ENCODE data around the gene MXD4. TPM values are rescaled to one million over a fixed set of nuclear protein-coding genes. Genes with fewer than 3 reads are reported as not detected.
"Not testable (repeated sequence)": the region's sequence is repeated elsewhere in the genome, so short reads cannot be mapped to it uniquely, and the experiment has no call there.

MXD4 gene
- total RNA-seq, 1 experiment from 2014 or later = 9.1 TPM

DNA sequence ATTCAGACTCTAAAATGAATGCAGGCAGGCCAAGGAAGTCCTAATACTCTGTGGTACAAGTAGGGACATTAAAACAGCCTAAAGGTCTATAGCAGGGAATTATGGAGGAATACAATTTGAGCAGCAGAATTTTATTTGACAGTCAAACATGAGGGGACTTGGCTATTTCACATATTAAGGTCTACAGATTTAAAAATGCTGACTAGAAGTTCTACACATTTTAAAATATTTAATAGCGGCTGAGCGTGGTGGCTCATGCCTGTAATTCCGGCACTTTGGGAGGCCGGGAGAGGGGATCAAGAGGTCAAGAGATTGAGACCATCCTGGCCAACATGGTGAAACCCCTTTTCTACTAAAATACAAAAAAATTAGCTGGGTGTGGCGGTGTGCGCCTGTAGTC is 30.8 kb downstream of the MXD4 start:
- Histone ChIP-seq H3K4me3 (ENCODE audit: low read depth, low read length, poor library complexity, severe bottlenecking) (no peak overlapping the region), H3K27ac (ENCODE audit: low read depth, low read length, poor library complexity, severe bottlenecking) (no peak overlapping the region), H3K4me1 (ENCODE audit: insufficient read depth, low read length, poor library complexity, severe bottlenecking) (no peaks in the 10 kb centered on the region), H3K27me3 (replicated peaks; ENCODE audit: insufficient read depth, low read depth, low read length, poor library complexity) (no peaks in the 10 kb centered on the region), H3K9me3 (ENCODE audit: low read depth, low read length, poor library complexity, severe bottlenecking) (no peaks in the 10 kb centered on the region), H3K36me3 (ENCODE audit: insufficient read depth, low read length, poor library complexity, severe bottlenecking) (peaks cover 43% of the 10 kb centered on the region)
- TF ChIP-seq, protein P1, sequence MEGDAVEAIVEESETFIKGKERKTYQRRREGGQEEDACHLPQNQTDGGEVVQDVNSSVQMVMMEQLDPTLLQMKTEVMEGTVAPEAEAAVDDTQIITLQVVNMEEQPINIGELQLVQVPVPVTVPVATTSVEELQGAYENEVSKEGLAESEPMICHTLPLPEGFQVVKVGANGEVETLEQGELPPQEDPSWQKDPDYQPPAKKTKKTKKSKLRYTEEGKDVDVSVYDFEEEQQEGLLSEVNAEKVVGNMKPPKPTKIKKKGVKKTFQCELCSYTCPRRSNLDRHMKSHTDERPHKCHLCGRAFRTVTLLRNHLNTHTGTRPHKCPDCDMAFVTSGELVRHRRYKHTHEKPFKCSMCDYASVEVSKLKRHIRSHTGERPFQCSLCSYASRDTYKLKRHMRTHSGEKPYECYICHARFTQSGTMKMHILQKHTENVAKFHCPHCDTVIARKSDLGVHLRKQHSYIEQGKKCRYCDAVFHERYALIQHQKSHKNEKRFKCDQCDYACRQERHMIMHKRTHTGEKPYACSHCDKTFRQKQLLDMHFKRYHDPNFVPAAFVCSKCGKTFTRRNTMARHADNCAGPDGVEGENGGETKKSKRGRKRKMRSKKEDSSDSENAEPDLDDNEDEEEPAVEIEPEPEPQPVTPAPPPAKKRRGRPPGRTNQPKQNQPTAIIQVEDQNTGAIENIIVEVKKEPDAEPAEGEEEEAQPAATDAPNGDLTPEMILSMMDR (conservative IDR thresholded peaks at IDR 0.05; ENCODE audit: low read depth, low read length) = no peak
- no peak for TF ChIP-seq EZH2 (IDR thresholded peaks at IDR 0.05; ENCODE audit: borderline replicate concordance, low read depth, low read length, poor library complexity, severe bottlenecking)
- no peak for DNase-seq (ENCODE audit: low spot score)
- intact Hi-C loops (cut with micrococcal nuclease; ENCODE audit: unreplicated experiment) = loop anchor here (10.0 kb wide), 1 partner anchor 294 kb away; no protein-coding TSS in a partner anchor
- no TSS peak for BruUV-seq (replicated peaks)
- ChIA-PET CTCF (no interaction called here), POLR2A (ENCODE audit: low non-redundant PET) (no interaction called here)

DNA sequence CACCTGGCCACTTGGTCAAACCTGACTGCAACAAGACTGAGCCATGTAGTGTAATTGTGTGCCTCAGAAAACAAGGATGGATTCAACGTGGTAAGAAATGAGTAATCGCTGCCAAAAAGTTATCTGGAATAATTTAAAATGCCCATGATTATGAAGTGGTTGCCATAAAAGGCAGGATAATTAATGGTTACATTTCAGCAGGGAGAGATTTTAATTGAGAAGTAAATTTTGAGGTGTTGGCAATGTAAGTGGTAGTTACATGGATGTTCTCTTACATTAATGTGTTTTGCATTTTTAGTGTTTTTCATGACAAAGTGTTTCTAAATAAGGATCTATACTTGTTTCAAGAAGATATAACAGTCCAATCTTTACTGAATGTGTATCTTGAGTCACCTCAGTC is 35.6 kb downstream of the MXD4 start:
- no TSS peak for BruUV-seq (replicated peaks)
- POLR2A ChIA-PET (ENCODE audit: low non-redundant PET) = no interaction called here

DNA sequence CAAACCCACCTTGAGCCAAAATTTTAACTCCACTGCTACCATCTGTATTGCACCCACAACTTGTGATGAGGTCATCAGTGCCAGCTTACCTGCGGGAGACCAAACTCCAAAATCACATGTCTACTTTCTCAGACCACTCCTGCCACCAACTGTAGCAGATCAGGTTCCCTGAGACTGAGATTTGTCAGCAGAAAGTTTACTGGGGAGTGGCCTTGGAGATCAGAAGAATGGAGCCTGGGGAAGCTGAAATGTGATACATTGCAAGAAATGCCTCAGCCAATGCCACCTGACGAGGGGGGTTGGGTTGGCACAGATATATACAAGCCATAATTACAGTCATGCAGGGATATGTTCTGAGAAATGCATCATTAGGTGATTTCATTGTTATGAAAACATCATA is 39.1 kb downstream of the MXD4 start:
- intact Hi-C loops (cut with micrococcal nuclease; ENCODE audit: unreplicated experiment) = no loop called here
- ChIA-PET CTCF (no interaction called here), POLR2A (ENCODE audit: low non-redundant PET) (no interaction called here)
- H3K9me3 ChIP-seq (ENCODE audit: low read depth, low read length, poor library complexity, severe bottlenecking) = no peaks in the 10 kb centered on the region
- TF ChIP-seq, protein P1 (conservative IDR thresholded peaks at IDR 0.05; ENCODE audit: low read depth, low read length) = no peak
- no peak for TF ChIP-seq EZH2 (IDR thresholded peaks at IDR 0.05; ENCODE audit: borderline replicate concordance, low read depth, low read length, poor library complexity, severe bottlenecking)
- H3K36me3 ChIP-seq (ENCODE audit: insufficient read depth, low read length, poor library complexity, severe bottlenecking) = peaks cover 7% of the 10 kb centered on the region
- no peaks in the 10 kb centered on the region for H3K4me1 ChIP-seq (ENCODE audit: insufficient read depth, low read length, poor library complexity, severe bottlenecking)
- no peaks in the 10 kb centered on the region for H3K27me3 ChIP-seq (replicated peaks; ENCODE audit: insufficient read depth, low read depth, low read length, poor library complexity)
- H3K27ac ChIP-seq (ENCODE audit: low read depth, low read length, poor library complexity, severe bottlenecking) = no peak overlapping the region
- DNase-seq (ENCODE audit: low spot score) = no peak
- no peak overlapping the region for H3K4me3 ChIP-seq (ENCODE audit: low read depth, low read length, poor library complexity, severe bottlenecking)
- no TSS peak for BruUV-seq (replicated peaks)

More for the DNA sequence above, 35.6 kb downstream of the MXD4 start:
- Histone ChIP-seq H3K4me1 (ENCODE audit: insufficient read depth, low read length, poor library complexity, severe bottlenecking) (no peaks in the 10 kb centered on the region), H3K27ac (ENCODE audit: low read depth, low read length, poor library complexity, severe bottlenecking) (no peak overlapping the region), H3K36me3 (ENCODE audit: insufficient read depth, low read length, poor library complexity, severe bottlenecking) (peaks cover 14% of the 10 kb centered on the region), H3K27me3 (replicated peaks; ENCODE audit: insufficient read depth, low read depth, low read length, poor library complexity) (no peaks in the 10 kb centered on the region), H3K9me3 (ENCODE audit: low read depth, low read length, poor library complexity, severe bottlenecking) (no peaks in the 10 kb centered on the region), H3K4me3 (ENCODE audit: low read depth, low read length, poor library complexity, severe bottlenecking) (no peak overlapping the region)
- CTCF ChIA-PET = interaction anchor here (0.7 kb wide), 1 partner anchor 9 kb away, joined by 3 read pairs; no protein-coding TSS in a partner anchor
- TF ChIP-seq EZH2 (IDR thresholded peaks at IDR 0.05; ENCODE audit: borderline replicate concordance, low read depth, low read length, poor library complexity, severe bottlenecking) = no peak
- TF ChIP-seq, protein P1 (conservative IDR thresholded peaks at IDR 0.05; ENCODE audit: low read depth, low read length) = no peak
- no peak for DNase-seq (ENCODE audit: low spot score)
- intact Hi-C loops (cut with micrococcal nuclease; ENCODE audit: unreplicated experiment) = no loop called here

DNA sequence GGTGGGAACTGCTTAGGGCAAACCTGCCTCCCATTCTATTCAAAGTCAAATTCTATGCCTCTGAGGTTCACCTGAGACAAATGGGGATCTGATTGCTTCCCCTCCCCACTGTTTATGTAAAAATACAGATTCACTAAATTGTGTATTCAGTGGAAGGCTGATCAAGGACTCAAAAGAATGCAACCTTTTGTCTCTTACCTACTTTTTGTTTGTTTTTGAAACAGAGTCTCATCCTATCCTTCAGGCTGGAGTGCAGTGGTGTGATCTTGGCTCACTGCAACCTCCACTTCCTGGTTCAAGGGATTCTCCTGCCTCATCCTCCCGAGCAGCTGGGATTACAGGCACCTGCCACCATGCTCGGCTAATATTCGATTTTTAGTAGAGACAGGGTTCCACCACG is 40.5 kb downstream of the MXD4 start:
- H3K27ac ChIP-seq (ENCODE audit: low read depth, low read length, poor library complexity, severe bottlenecking); POLR2A ChIA-PET (ENCODE audit: low non-redundant PET); DNase-seq (ENCODE audit: low spot score); H3K27me3 ChIP-seq (replicated peaks; ENCODE audit: insufficient read depth, low read depth, low read length, poor library complexity); intact Hi-C loops (cut with micrococcal nuclease; ENCODE audit: unreplicated experiment); H3K36me3 ChIP-seq (ENCODE audit: insufficient read depth, low read length, poor library complexity, severe bottlenecking); H3K4me1 ChIP-seq (ENCODE audit: insufficient read depth, low read length, poor library complexity, severe bottlenecking); H3K4me3 ChIP-seq (ENCODE audit: low read depth, low read length, poor library complexity, severe bottlenecking); H3K9me3 ChIP-seq (ENCODE audit: low read depth, low read length, poor library complexity, severe bottlenecking); CTCF ChIA-PET; BruUV-seq (replicated peaks): not testable (repeated sequence)
